OCI-LY7 (cell line): ENCODE data around the gene BAIAP2.

Source experiments
- EZH2phosphoT487 ChIP-seq: fragments of 200-600 bp; sonication (generic); IDR thresholded peaks from 2 replicates; pipeline ENCODE4 v1.6.1; 2018; ENCODE audit warnings: low read depth, borderline replicate concordance, mild to moderate bottlenecking, mixed run types, antibody characterized with exemption, low read length, moderate library complexity, mixed read lengths
- TF ChIP-seq, protein P1 (sequence below): fragments of 200-600 bp; sonication (generic); conservative IDR thresholded peaks from 2 replicates; pipeline ENCODE4 v1.5.1; 2014; ENCODE audit warnings: mild to moderate bottlenecking, antibody characterized with exemption, low read length, moderate library complexity, mixed read lengths

DNA sequence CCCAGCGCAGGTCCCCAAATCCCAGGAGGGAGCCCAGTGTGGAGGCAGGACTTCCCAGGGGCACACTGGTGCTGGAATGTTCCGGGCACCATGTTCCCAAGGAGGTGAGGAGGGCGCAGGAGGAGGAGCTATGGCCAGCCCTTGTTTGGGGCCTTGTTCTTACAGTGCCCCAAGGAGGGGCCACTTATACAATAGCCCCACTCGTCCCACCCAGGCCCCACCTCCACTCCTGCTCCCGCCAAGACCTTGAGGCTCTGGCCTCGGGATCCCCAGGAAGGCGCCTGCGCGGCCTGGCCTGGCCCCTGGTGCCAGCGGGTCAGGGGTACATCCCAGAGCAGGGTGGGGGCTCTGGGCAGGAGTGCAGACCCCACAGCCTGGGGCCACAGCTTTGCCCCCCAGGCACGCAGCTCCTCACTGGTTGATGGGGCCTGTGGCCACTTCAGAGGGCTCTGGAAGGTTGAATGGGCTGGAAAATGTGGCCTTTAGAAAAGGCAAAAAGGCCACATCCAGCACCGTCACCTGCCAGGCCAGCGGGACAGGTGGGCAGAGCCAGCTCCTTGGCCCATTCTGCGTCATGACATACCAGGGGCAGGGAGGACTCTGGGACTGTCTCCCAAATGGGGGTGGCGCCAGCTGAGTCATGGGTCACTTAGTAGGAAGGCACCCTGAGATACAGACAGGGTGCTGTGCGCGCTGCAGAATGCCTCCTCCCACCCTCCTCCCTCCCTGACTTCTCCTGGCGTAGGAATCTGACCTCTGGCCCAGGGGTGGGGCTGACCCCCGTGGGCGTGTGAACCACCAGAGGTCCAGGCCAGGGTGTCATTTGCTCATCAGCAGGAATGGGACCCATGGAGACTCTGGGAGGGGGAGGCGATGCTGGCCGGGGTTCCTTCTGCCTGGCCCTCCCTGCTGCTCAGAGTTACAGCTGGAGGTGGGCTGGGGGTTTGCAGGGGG, 98.1 kb downstream of the BAIAP2 start:
- TF ChIP-seq EZH2phosphoT487: no peak
- TF ChIP-seq, protein P1, sequence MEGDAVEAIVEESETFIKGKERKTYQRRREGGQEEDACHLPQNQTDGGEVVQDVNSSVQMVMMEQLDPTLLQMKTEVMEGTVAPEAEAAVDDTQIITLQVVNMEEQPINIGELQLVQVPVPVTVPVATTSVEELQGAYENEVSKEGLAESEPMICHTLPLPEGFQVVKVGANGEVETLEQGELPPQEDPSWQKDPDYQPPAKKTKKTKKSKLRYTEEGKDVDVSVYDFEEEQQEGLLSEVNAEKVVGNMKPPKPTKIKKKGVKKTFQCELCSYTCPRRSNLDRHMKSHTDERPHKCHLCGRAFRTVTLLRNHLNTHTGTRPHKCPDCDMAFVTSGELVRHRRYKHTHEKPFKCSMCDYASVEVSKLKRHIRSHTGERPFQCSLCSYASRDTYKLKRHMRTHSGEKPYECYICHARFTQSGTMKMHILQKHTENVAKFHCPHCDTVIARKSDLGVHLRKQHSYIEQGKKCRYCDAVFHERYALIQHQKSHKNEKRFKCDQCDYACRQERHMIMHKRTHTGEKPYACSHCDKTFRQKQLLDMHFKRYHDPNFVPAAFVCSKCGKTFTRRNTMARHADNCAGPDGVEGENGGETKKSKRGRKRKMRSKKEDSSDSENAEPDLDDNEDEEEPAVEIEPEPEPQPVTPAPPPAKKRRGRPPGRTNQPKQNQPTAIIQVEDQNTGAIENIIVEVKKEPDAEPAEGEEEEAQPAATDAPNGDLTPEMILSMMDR: no peak
